A549 (cell line): ENCODE measurements around the gene CCDC63.

Experiments
- CEBPB ChIP-seq, 2 experiments: fragments of >200 bp in 1 of 2; sonication (Bioruptor Twin) in 1 of 2; formaldehyde crosslinking in 1 of 2; IDR thresholded peaks; 2 replicates each; pipeline ENCODE4 v1.6.1; 2012 to 2016
- CTCF ChIP-seq: fragments of >200 bp; sonication (Bioruptor Twin); formaldehyde crosslinking; IDR thresholded peaks from 3 replicates; pipeline ENCODE4 v1.5.1; 2016
- EHMT2 ChIP-seq: fragments of 200-600 bp; sonication (generic); IDR thresholded peaks from 2 replicates; pipeline ENCODE4 v1.6.1; 2016; ENCODE audit warnings: antibody characterized with exemption, low read depth, mild to moderate bottlenecking, moderate library complexity
- EP300 ChIP-seq, 2 experiments: fragments of >200 bp; sonication (Bioruptor Twin); formaldehyde crosslinking; IDR thresholded peaks; 2 replicates in 1 of 2; 3 replicates in 1 of 2; pipeline ENCODE4 v1.6.1; 2016 to 2017
- POLR2A ChIP-seq: IDR thresholded peaks from 2 replicates; pipeline ENCODE4 v1.6.1; 2012; ENCODE audit warnings: mild to moderate bottlenecking, low read length
- ZNF302 ChIP-seq: fragments of 250-450 bp; sonication (Bioruptor Pico); IDR thresholded peaks from 2 replicates; pipeline ENCODE4 v1.9.0; 2021; ENCODE audit warnings: inconsistent platforms, mild to moderate bottlenecking, moderate library complexity
- TF ChIP-seq, protein P1 (sequence below): IDR thresholded peaks from 2 replicates; pipeline ENCODE4 v1.6.1; 2012

DNA sequence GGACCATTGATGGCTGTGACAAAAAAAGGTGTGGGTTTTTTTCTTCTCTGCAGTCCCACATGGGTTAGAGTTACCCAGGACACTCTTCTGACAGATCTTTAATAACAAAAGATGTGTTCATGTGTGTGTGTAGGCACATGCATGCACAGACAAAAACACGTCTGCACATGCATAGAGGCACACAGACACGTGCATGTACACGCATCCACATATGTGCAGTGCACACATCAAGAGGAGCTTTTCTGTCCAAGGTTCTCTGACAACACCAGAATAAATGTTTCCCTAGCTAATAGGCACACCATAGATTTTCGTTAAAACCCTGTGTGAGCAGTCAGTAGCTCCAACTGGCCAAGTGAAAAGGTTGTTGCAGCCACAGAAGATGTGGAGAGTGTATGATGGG, 76.4 kb downstream of the CCDC63 start:
- no peak for TF ChIP-seq ZNF302 (CRISPR knock-in tag)
- TF ChIP-seq CTCF, result no peak
- TF ChIP-seq, protein P1, sequence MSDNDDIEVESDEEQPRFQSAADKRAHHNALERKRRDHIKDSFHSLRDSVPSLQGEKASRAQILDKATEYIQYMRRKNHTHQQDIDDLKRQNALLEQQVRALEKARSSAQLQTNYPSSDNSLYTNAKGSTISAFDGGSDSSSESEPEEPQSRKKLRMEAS, result no peak
- TF ChIP-seq EHMT2, result no peak
- TF ChIP-seq CEBPB (IDR thresholded peaks at IDR 0.05), result no peak
- no peak for TF ChIP-seq POLR2A
- TF ChIP-seq EP300 (IDR thresholded peaks at IDR 0.05), result no peak
